Neural progenitor cell (in vitro differentiated cells): ENCODE data around the gene KATNAL1. TPM values are rescaled to one million over a fixed set of nuclear protein-coding genes. Genes with fewer than 3 reads are reported as not detected.
"Not testable (repeated sequence)": the region's sequence is repeated elsewhere in the genome, so short reads cannot be mapped to it uniquely, and the experiment has no call there.

Experiments
- DNase-seq: peaks from one replicate; pipeline ENCODE4 v3.0.0-alpha.2; 2016; ENCODE audit warnings: low spot score
- H2AFZ ChIP-seq: fragments of 200-600 bp; sonication (generic); replicated peaks from 2 replicates; pipeline ENCODE4 v1.6.1; 2016; ENCODE audit warnings: antibody characterized with exemption
- H3F3A ChIP-seq: fragments of 200-600 bp; sonication (generic); 2 replicates; pipeline ENCODE4 v1.6.1; 2016; ENCODE audit warnings: antibody characterized with exemption, low read depth
- H3K27ac ChIP-seq: fragments of 200-600 bp; sonication (generic); 2 replicates; pipeline ENCODE4 v1.5.1; 2016; ENCODE audit warnings: mild to moderate bottlenecking
- H3K27me3 ChIP-seq: fragments of 200-600 bp; sonication (generic); 2 replicates; pipeline ENCODE4 v1.6.1; 2016; ENCODE audit warnings: mild to moderate bottlenecking, moderate library complexity
- H3K36me3 ChIP-seq: fragments of 200-600 bp; sonication (generic); 2 replicates; pipeline ENCODE4 v1.5.1; 2016
- H3K4me1 ChIP-seq: fragments of 200-600 bp; sonication (generic); 2 replicates; pipeline ENCODE4 v1.6.1; 2016; ENCODE audit warnings: mixed run types
- H3K4me2 ChIP-seq: fragments of 200-600 bp; sonication (generic); 2 replicates; pipeline ENCODE4 v1.6.1; 2016
- H3K4me3 ChIP-seq: fragments of 200-600 bp; sonication (generic); 2 replicates; pipeline ENCODE4 v1.5.1; 2016
- H3K79me2 ChIP-seq: fragments of 200-600 bp; sonication (generic); 2 replicates; pipeline ENCODE4 v1.6.1; 2016; ENCODE audit warnings: low read depth
- H3K9ac ChIP-seq: fragments of 200-600 bp; sonication (generic); 2 replicates; pipeline ENCODE4 v1.6.1; 2016
- H3K9me3 ChIP-seq: fragments of 200-600 bp; sonication (generic); 2 replicates; pipeline ENCODE4 v1.5.1; 2016; ENCODE audit warnings: low read depth
- H4K20me1 ChIP-seq: fragments of 200-600 bp; sonication (generic); 2 replicates; pipeline ENCODE4 v1.6.1; 2016; ENCODE audit warnings: low read depth
- H3K27ac Mint-ChIP-seq: 3 replicates; pipeline ENCODE4 v1.8.0; 2021; ENCODE audit warnings: mixed read lengths
- H3K27me3 Mint-ChIP-seq: 2 replicates; pipeline ENCODE4 v1.8.0; 2022; ENCODE audit warnings: low read depth, mild to moderate bottlenecking, inconsistent platforms, moderate library complexity, mixed read lengths; ENCODE audit not compliant: insufficient read depth
- H3K36me3 Mint-ChIP-seq: 3 replicates; pipeline ENCODE4 v1.8.0; 2021; ENCODE audit warnings: mixed read lengths
- H3K4me1 Mint-ChIP-seq: 3 replicates; pipeline ENCODE4 v1.8.0; 2021; ENCODE audit warnings: mixed read lengths
- H3K4me3 Mint-ChIP-seq: 3 replicates; pipeline ENCODE4 v1.8.0; 2021; ENCODE audit warnings: mild to moderate bottlenecking, moderate library complexity, mixed read lengths
- H3K9me3 Mint-ChIP-seq: 3 replicates; pipeline ENCODE4 v1.8.0; 2020; ENCODE audit warnings: mixed read lengths
- EZH2 ChIP-seq: fragments of 200-600 bp; sonication (generic); IDR thresholded peaks from 2 replicates; pipeline ENCODE4 v1.6.1; 2017; ENCODE audit warnings: antibody characterized with exemption, mild to moderate bottlenecking, moderate library complexity
- EZH2phosphoT487 ChIP-seq: fragments of 200-600 bp; sonication (generic); IDR thresholded peaks from 2 replicates; pipeline ENCODE4 v1.6.1; 2017; ENCODE audit warnings: antibody characterized with exemption
- total RNA-seq: library from RNA; depleted of rRNA; stranded (reverse); fragments of >200 nt; gene quantifications from 2 replicates; pipeline ENCODE4 v1.2.3, GENCODE V29; 2015; ENCODE audit warnings: low replicate concordance
- TF ChIP-seq, protein P1 (sequence below): fragments of 200-600 bp; sonication (generic); IDR thresholded peaks from 2 replicates; pipeline ENCODE4 v1.5.1; 2017; ENCODE audit warnings: antibody characterized with exemption, mild to moderate bottlenecking

Gene KATNAL1
- total RNA-seq, 1 donor from 2014 or later = 33.6 TPM

DNA sequence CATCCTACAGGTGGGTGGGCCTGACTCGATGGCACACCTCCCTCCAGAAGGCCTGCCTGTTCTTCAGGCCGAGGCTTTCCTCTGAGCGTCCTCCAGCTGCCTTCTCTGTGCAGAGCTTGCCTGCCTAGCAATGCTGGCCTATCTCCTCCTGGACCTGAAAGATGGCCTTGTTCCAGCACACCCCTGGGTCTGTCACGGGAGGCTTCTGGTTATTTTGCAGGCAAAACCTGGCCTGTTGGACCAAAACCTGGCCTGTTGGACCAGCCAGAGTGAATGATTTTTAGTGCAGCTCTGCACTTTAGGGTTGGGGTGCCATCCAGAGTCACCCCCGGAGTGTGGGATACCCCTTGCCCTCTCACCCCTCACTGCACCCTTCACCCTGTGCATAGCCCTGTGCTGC lies 128.4 kb downstream of the KATNAL1 start:
- Histone ChIP-seq H3K4me2 (no peak overlapping the region), H3K9ac (no peak overlapping the region), H3K9me3 (no peaks in the 10 kb centered on the region), H3K4me3 (no peak overlapping the region), H3K79me2 (no peaks in the 10 kb centered on the region), H3K27ac (no peak overlapping the region), H3K4me1 (peaks cover 17% of the 10 kb centered on the region), H3K36me3 (no peaks in the 10 kb centered on the region), H3K27me3 (no peaks in the 10 kb centered on the region), H3F3A (no peaks in the 10 kb centered on the region), H2AFZ (no peak overlapping the region), H4K20me1 (no peaks in the 10 kb centered on the region)
- no peak overlapping the region for H3K4me3 Mint-ChIP-seq
- H3K36me3 Mint-ChIP-seq = no peaks in the 10 kb centered on the region
- DNase-seq = no peak
- TF ChIP-seq EZH2phosphoT487 = no peak
- TF ChIP-seq, protein P1, sequence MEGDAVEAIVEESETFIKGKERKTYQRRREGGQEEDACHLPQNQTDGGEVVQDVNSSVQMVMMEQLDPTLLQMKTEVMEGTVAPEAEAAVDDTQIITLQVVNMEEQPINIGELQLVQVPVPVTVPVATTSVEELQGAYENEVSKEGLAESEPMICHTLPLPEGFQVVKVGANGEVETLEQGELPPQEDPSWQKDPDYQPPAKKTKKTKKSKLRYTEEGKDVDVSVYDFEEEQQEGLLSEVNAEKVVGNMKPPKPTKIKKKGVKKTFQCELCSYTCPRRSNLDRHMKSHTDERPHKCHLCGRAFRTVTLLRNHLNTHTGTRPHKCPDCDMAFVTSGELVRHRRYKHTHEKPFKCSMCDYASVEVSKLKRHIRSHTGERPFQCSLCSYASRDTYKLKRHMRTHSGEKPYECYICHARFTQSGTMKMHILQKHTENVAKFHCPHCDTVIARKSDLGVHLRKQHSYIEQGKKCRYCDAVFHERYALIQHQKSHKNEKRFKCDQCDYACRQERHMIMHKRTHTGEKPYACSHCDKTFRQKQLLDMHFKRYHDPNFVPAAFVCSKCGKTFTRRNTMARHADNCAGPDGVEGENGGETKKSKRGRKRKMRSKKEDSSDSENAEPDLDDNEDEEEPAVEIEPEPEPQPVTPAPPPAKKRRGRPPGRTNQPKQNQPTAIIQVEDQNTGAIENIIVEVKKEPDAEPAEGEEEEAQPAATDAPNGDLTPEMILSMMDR = no peak
- TF ChIP-seq EZH2 = no peak
- H3K27me3 Mint-ChIP-seq = peaks cover 2% of the 10 kb centered on the region
- no peak overlapping the region for H3K27ac Mint-ChIP-seq
- no peaks in the 10 kb centered on the region for H3K9me3 Mint-ChIP-seq
- H3K4me1 Mint-ChIP-seq = peaks cover 9% of the 10 kb centered on the region

DNA sequence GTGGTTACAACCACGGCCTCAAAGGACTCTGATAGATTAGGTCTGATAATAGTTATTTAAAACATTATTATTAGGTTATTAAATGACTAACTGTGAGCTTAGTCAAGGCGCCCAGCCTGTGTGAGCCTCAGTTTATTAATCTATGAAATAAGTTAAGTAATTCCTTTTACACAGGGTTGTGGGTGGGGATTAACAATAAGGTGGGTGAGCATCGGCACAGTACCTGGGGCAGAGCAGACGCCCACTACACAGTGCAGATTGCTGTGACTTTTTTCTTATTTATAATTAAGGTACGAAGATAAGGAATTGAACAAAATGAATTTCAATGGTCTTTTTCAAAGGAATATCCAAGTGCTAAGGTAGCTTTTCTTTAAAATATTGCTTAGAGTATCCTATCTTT lies 132.2 kb downstream of the KATNAL1 start:
- no peak overlapping the region for H3K4me2 ChIP-seq
- no peak for TF ChIP-seq EZH2
- no peak for TF ChIP-seq EZH2phosphoT487
- no peak overlapping the region for H3K4me3 ChIP-seq
- no peak for DNase-seq
- H3K4me1 ChIP-seq = peaks cover 12% of the 10 kb centered on the region
- no peaks in the 10 kb centered on the region for H3F3A ChIP-seq
- Mint-ChIP-seq H3K9me3 (no peaks in the 10 kb centered on the region), H3K27me3 (peaks cover 2% of the 10 kb centered on the region), H3K4me1 (peaks cover 18% of the 10 kb centered on the region), H3K36me3 (no peaks in the 10 kb centered on the region), H3K27ac (no peak overlapping the region), H3K4me3 (no peak overlapping the region)
- H3K36me3 ChIP-seq = no peaks in the 10 kb centered on the region
- no peaks in the 10 kb centered on the region for H3K79me2 ChIP-seq
- no peak overlapping the region for H2AFZ ChIP-seq
- no peaks in the 10 kb centered on the region for H3K9me3 ChIP-seq
- no peaks in the 10 kb centered on the region for H4K20me1 ChIP-seq
- no peaks in the 10 kb centered on the region for H3K27me3 ChIP-seq
- no peak overlapping the region for H3K9ac ChIP-seq
- H3K27ac ChIP-seq = no peak overlapping the region

DNA sequence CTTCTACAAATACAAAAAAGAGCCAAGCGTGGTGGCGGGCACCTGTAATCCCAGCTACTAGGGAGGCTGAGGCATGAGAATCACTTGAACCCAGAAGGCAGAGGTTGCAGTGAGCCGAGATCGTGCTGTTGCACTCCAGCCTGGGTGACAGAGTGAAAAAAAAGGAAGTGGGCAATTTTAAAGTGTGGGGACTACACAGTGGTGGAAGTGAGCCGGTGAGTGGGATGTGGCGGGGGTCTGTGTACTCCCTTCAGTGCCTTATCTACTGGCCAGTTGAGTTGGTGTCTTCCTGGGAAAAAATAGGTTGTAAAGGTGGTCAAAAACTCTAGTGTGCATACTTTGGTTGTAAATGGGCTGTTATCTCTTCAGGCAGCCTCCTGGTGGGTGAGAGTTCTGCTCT lies 133.1 kb downstream of the KATNAL1 start:
- H3K9me3 Mint-ChIP-seq, H3K4me1 ChIP-seq, H2AFZ ChIP-seq, DNase-seq, H3K36me3 ChIP-seq, H3K4me3 ChIP-seq, H3K27me3 ChIP-seq, H3K36me3 Mint-ChIP-seq, H3K4me2 ChIP-seq, H3K27ac Mint-ChIP-seq, H3K4me3 Mint-ChIP-seq, H3K79me2 ChIP-seq, H3F3A ChIP-seq, H4K20me1 ChIP-seq, H3K27ac ChIP-seq, H3K27me3 Mint-ChIP-seq, H3K9me3 ChIP-seq, H3K9ac ChIP-seq: not testable (repeated sequence)
- H3K4me1 Mint-ChIP-seq = peaks cover 11% of the 10 kb centered on the region

DNA sequence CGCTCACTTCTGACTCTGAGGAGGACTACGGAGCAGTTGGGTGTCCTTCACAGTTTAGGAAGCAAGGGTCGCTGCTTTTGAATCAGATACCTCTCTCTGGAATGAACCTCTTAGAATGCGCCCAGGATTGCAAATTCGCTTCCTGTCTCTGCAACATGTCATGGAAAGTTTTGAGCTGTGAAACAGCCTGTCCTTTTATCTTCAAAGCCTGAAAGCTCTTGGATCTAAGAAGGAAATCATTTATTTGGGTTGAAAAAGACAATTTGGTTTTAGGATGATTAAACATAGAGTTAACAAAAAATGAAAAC lies 134.1 kb downstream of the KATNAL1 start:
- H3K4me2 ChIP-seq = no peak overlapping the region
- no peak overlapping the region for H3K9ac ChIP-seq
- H3K9me3 Mint-ChIP-seq = no peaks in the 10 kb centered on the region
- H3K27me3 ChIP-seq = no peaks in the 10 kb centered on the region
- no peaks in the 10 kb centered on the region for H3K27me3 Mint-ChIP-seq
- H3K79me2 ChIP-seq = no peaks in the 10 kb centered on the region
- no peak overlapping the region for H2AFZ ChIP-seq
- no peak overlapping the region for H3K27ac ChIP-seq
- peaks cover 10% of the 10 kb centered on the region for H3K4me1 Mint-ChIP-seq
- no peaks in the 10 kb centered on the region for H4K20me1 ChIP-seq
- DNase-seq = no peak
- no peak overlapping the region for H3K4me3 ChIP-seq
- no peaks in the 10 kb centered on the region for H3K9me3 ChIP-seq
- no peak overlapping the region for H3K4me3 Mint-ChIP-seq
- TF ChIP-seq EZH2phosphoT487 (no peak), EZH2 (no peak)
- TF ChIP-seq, protein P1 = no peak
- H3K36me3 ChIP-seq = no peaks in the 10 kb centered on the region
- H3F3A ChIP-seq = no peaks in the 10 kb centered on the region
- peak overlapping the region; percentile 8 for H3K27ac Mint-ChIP-seq
- H3K36me3 Mint-ChIP-seq = no peaks in the 10 kb centered on the region
- H3K4me1 ChIP-seq = no peaks in the 10 kb centered on the region
